DND-41 (cell line): ENCODE measurements around the gene CENPP.

ENCODE experiments used
- ATAC-seq: fragments of 200-7000 bp; cut with Tn5 transposase; 3 replicates; pipeline ENCODE4 v1.9.1; 2021; ENCODE audit warnings: low read depth; ENCODE audit not compliant: insufficient read depth
- DNase-seq: peaks from one replicate; pipeline ENCODE4 v3.0.0-alpha.2; 2020
- H2AFZ ChIP-seq: 2 replicates; pipeline ENCODE4 v1.6.0; 2012; ENCODE audit warnings: low read depth, low read length
- H3K27ac ChIP-seq: 2 replicates; pipeline ENCODE4 v1.5.1; 2012; ENCODE audit warnings: low read length, inconsistent platforms
- H3K27me3 ChIP-seq: fragments of 200-600 bp; sonication (generic); 2 replicates; pipeline ENCODE4 v1.6.0; 2012; ENCODE audit warnings: low read length, mild to moderate bottlenecking, inconsistent platforms; ENCODE audit not compliant: insufficient read depth, poor library complexity
- H3K36me3 ChIP-seq: 2 replicates; pipeline ENCODE4 v1.5.1; 2012; ENCODE audit warnings: low read length, inconsistent platforms; ENCODE audit not compliant: insufficient read depth
- H3K4me1 ChIP-seq: 2 replicates; pipeline ENCODE4 v1.5.1; 2012; ENCODE audit warnings: mild to moderate bottlenecking, low read length; ENCODE audit not compliant: insufficient read depth
- H3K4me2 ChIP-seq: 2 replicates; pipeline ENCODE4 v1.6.0; 2012; ENCODE audit warnings: mild to moderate bottlenecking, moderate library complexity, low read length, inconsistent platforms; ENCODE audit not compliant: insufficient read depth
- H3K4me3 ChIP-seq, 2 experiments: fragments of 200-600 bp in 1 of 2; shearing (Covaris generic) in 1 of 2; 2 replicates each; pipeline ENCODE4 v1.5.1; 2012 to 2016; ENCODE audit warnings: inconsistent platforms in 2 of 2, low read length in 2 of 2, mild to moderate bottlenecking in 2 of 2, low read depth in 1 of 2, moderate library complexity in 1 of 2
- H3K79me2 ChIP-seq: 2 replicates; pipeline ENCODE4 v1.6.0; 2012; ENCODE audit warnings: low read length, inconsistent platforms; ENCODE audit not compliant: insufficient read depth
- H3K9ac ChIP-seq: 2 replicates; pipeline ENCODE4 v1.6.0; 2012; ENCODE audit warnings: low read depth, mild to moderate bottlenecking, inconsistent platforms, low read length, moderate library complexity
- H3K9me3 ChIP-seq: 2 replicates; pipeline ENCODE4 v1.5.1; 2012; ENCODE audit warnings: low read length, moderate library complexity, mild to moderate bottlenecking, inconsistent platforms; ENCODE audit not compliant: insufficient read depth, severe bottlenecking
- H4K20me1 ChIP-seq: 2 replicates; pipeline ENCODE4 v1.6.0; 2012; ENCODE audit warnings: low read length; ENCODE audit not compliant: insufficient read depth
- CTCF ChIP-seq: IDR thresholded peaks from 2 replicates; pipeline ENCODE4 v1.5.1; 2012; ENCODE audit warnings: borderline replicate concordance, low read length, moderate library complexity, mild to moderate bottlenecking; ENCODE audit not compliant: poor library complexity, severe bottlenecking; ENCODE audit errors: extremely low read depth
- EZH2 ChIP-seq: IDR thresholded peaks from 3 replicates; pipeline ENCODE4 v1.6.1; 2012; ENCODE audit warnings: borderline replicate concordance, low read depth, mild to moderate bottlenecking, moderate library complexity, low read length, inconsistent platforms; ENCODE audit not compliant: severe bottlenecking

CENPP gene

GRCh38 chr9:92545002-92545510 lies 219.3 kb downstream of the CENPP start:
- no peaks in the 10 kb centered on the region for H3K79me2 ChIP-seq
- no peak overlapping the region for H2AFZ ChIP-seq
- ATAC-seq (no peak), DNase-seq (no peak)
- no peak overlapping the region for H3K9ac ChIP-seq
- no peak for TF ChIP-seq CTCF
- no peak for TF ChIP-seq EZH2
- no peaks in the 10 kb centered on the region for H4K20me1 ChIP-seq
- no peak overlapping the region for H3K27ac ChIP-seq
- no peak overlapping the region for H3K4me3 ChIP-seq
- no peaks in the 10 kb centered on the region for H3K36me3 ChIP-seq
- no peaks in the 10 kb centered on the region for H3K4me1 ChIP-seq
- no peak overlapping the region for H3K4me2 ChIP-seq
- no peaks in the 10 kb centered on the region for H3K9me3 ChIP-seq
- no peaks in the 10 kb centered on the region for H3K27me3 ChIP-seq

GRCh38 chr9:92547356-92547755 lies 221.6 kb downstream of the CENPP start:
- Histone ChIP-seq H2AFZ (no peak overlapping the region), H3K4me3 (no peak overlapping the region), H3K79me2 (no peaks in the 10 kb centered on the region)

GRCh38 chr9:92550765-92551164 lies 225.0 kb downstream of the CENPP start:
- Histone ChIP-seq H4K20me1 (no peaks in the 10 kb centered on the region), H3K4me2 (no peak overlapping the region), H3K4me3 (no peak overlapping the region), H3K27me3 (no peaks in the 10 kb centered on the region), H3K36me3 (no peaks in the 10 kb centered on the region), H3K4me1 (no peaks in the 10 kb centered on the region), H3K9me3 (no peaks in the 10 kb centered on the region), H2AFZ (no peak overlapping the region), H3K79me2 (no peaks in the 10 kb centered on the region), H3K9ac (no peak overlapping the region), H3K27ac (no peak overlapping the region)
- TF ChIP-seq EZH2 (no peak), CTCF (no peak)
- ATAC-seq (no peak), DNase-seq (no peak)

More at GRCh38 chr9:92547356-92547755, 221.6 kb downstream of the CENPP start:
- no peak overlapping the region for H3K27ac ChIP-seq
- H3K36me3 ChIP-seq: no peaks in the 10 kb centered on the region
- TF ChIP-seq EZH2: no peak
- TF ChIP-seq CTCF: no peak
- no peak overlapping the region for H3K9ac ChIP-seq
- H3K9me3 ChIP-seq: no peaks in the 10 kb centered on the region
- no peaks in the 10 kb centered on the region for H3K27me3 ChIP-seq
- no peaks in the 10 kb centered on the region for H3K4me1 ChIP-seq
- no peak overlapping the region for H3K4me2 ChIP-seq
- no peak for ATAC-seq
- H4K20me1 ChIP-seq: no peaks in the 10 kb centered on the region
- DNase-seq: no peak
